ENCODE data around the gene HES2. TPM values are rescaled to one million over a fixed set of nuclear protein-coding genes. Genes with fewer than 3 reads are reported as not detected.
A peak's percentile ranks its signal among the peaks of the same experiment; 100 is the strongest.

The HES2 gene
- total RNA-seq, 3 donors from 2014 or later: 3.4 to 3.6 TPM; not detected in 1

DNA sequence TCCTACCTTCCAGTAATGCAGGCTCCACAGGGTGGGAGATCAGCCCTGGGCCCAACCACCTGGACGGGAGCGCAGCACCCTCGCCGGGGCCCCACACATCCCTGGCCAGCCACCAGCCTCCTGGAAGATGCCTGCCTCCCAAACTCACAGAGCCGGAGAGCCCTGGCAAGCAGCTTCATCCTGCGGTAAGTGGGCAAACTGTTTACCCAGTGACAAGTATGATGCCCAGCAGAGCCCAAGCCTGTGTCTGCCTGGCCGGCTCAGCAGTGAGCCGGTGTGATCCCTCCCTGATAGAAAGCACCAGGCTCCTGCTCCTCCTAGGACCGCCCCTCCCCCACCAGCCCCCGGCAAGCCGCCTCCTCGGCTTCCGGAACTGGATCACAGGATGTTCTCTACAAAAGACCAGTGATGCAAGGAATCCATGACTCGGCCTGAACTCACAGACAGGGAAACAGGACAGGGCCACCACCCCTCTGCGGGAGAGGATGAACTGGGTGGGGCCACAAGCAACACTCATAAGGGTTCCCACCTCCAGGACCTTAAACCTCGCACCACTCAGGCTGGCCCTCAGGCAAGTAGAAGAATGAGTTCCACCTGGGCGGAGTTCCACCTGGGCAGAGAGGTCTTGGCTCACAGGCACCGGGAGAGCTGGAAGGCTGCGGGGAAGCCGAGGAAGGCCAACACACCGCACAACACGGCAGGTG, 34.1 kb downstream of the HES2 start:
- H3K36me3 ChIP-seq: no peaks in the 10 kb centered on the region
- intact Hi-C loops (cut with DNase I; ENCODE audit: low total_unique reads): no loop called here
- no peak for TF ChIP-seq POLR2AphosphoS5 (IDR thresholded peaks at IDR 0.05)
- TF ChIP-seq, protein P1, sequence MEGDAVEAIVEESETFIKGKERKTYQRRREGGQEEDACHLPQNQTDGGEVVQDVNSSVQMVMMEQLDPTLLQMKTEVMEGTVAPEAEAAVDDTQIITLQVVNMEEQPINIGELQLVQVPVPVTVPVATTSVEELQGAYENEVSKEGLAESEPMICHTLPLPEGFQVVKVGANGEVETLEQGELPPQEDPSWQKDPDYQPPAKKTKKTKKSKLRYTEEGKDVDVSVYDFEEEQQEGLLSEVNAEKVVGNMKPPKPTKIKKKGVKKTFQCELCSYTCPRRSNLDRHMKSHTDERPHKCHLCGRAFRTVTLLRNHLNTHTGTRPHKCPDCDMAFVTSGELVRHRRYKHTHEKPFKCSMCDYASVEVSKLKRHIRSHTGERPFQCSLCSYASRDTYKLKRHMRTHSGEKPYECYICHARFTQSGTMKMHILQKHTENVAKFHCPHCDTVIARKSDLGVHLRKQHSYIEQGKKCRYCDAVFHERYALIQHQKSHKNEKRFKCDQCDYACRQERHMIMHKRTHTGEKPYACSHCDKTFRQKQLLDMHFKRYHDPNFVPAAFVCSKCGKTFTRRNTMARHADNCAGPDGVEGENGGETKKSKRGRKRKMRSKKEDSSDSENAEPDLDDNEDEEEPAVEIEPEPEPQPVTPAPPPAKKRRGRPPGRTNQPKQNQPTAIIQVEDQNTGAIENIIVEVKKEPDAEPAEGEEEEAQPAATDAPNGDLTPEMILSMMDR (IDR thresholded peaks at IDR 0.05): no peak
- TF ChIP-seq POLR2A (IDR thresholded peaks at IDR 0.05): no peak
- H3K9me3 ChIP-seq: peaks cover 0 to 3% of the 10 kb centered on the region in 2 donors
- H3K4me1 ChIP-seq: no peaks in the 10 kb centered on the region
- no peaks in the 10 kb centered on the region for H3K27me3 ChIP-seq
- H3K27ac ChIP-seq: peak overlapping the region; percentile 70 to 80
- H3K4me3 ChIP-seq: peak overlapping the region in 2 of 3 donors; percentile 7 to 33
- DNase-seq (ENCODE audit: low spot score in 2 of 2): peak; percentile 60 to 83

DNA sequence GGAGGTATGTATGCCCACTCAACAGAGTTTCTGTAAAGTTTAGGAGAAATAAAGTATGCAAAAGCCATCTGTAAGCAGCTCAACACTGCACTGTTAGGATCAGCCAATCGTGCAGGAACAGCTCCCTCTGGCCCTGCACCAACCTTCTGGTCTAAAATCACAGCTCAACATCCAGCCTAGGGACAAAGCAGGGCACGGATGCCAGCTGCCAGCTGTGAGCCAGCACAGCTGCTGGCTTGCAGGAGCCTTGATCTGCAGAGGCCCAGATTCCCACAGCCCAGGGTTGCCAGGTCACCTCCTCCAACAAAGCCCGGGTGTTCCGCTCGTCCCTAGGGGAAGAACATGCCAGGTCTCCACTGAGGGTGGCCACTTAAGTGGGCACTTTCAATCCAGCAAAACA, 34.8 kb downstream of the HES2 start:
- Histone ChIP-seq H3K4me1 (no peaks in the 10 kb centered on the region), H3K27me3 (no peaks in the 10 kb centered on the region), H3K4me3 (peak overlapping the region in 1 of 3 donors; percentile 33), H3K9me3 (peaks cover 0 to 7% of the 10 kb centered on the region in 2 donors), H3K27ac (peak overlapping the region; percentile 70 to 80), H3K36me3 (no peaks in the 10 kb centered on the region)
- intact Hi-C loops (cut with DNase I; ENCODE audit: low total_unique reads): no loop called here
- TF ChIP-seq POLR2A (IDR thresholded peaks at IDR 0.05) (no peak), POLR2AphosphoS5 (IDR thresholded peaks at IDR 0.05) (no peak)
- TF ChIP-seq, protein P1 (IDR thresholded peaks at IDR 0.05): no peak
- peak in 1 of 2 donors; percentile 73 for DNase-seq (ENCODE audit: low spot score in 2 of 2)

DNA sequence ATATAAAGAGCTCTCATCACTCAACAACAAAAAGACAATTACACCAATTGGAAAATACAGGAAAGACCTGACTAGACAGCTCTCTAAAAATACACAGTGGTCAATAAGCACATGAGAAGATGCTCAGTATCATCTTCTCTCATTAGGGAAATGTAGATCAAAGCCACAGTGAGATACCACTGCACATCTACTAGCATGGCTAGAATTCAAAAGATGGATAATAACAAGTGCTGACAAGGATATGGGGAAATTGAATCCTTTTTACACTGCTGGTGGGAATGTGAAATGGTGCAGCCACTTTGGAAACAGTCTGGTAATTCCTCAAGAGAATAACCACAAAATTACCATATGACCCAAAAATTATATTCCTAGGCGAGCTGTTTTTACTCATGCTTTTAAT, 35.6 kb downstream of the HES2 start:
- no peaks in the 10 kb centered on the region for H3K27me3 ChIP-seq
- peaks cover 0 to 10% of the 10 kb centered on the region in 2 donors for H3K9me3 ChIP-seq
- no peak overlapping the region for H3K4me3 ChIP-seq
- TF ChIP-seq, protein P1 (IDR thresholded peaks at IDR 0.05): no peak
- TF ChIP-seq POLR2A (IDR thresholded peaks at IDR 0.05): no peak
- TF ChIP-seq POLR2AphosphoS5 (IDR thresholded peaks at IDR 0.05): no peak
- intact Hi-C loops (cut with DNase I; ENCODE audit: low total_unique reads): no loop called here
- H3K36me3 ChIP-seq: no peaks in the 10 kb centered on the region
- DNase-seq (ENCODE audit: low spot score in 2 of 2): no peak
- no peak overlapping the region for H3K27ac ChIP-seq
- no peaks in the 10 kb centered on the region for H3K4me1 ChIP-seq

DNA sequence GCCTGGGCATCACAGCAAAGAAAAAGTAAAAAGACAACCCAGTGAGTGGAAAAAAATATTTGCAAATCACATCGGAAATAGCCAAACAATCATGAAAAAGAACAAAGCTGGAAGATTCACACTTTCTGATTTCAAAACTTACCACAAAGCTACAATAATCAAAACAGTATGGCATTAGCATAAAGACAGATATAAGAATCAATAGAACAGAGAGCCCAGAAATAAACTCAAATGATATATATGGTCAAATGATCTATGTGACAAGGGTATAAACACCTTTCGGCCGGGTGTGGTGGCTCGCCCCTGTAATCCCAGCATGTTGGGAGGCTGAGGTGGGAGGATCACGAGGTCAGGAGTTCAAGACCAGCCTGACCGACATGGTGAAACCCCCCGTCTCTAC, 39.7 kb downstream of the HES2 start:
- Histone ChIP-seq H3K9me3 (peaks cover 0 to 10% of the 10 kb centered on the region in 2 donors), H3K36me3 (no peaks in the 10 kb centered on the region), H3K27me3 (no peaks in the 10 kb centered on the region), H3K4me1 (no peaks in the 10 kb centered on the region), H3K4me3 (no peak overlapping the region), H3K27ac (no peak overlapping the region)
- intact Hi-C loops (cut with DNase I; ENCODE audit: low total_unique reads): no loop called here
- no peak for DNase-seq (ENCODE audit: low spot score in 2 of 2)
- TF ChIP-seq POLR2AphosphoS5 (IDR thresholded peaks at IDR 0.05): no peak
- TF ChIP-seq POLR2A (IDR thresholded peaks at IDR 0.05): no peak

DNA sequence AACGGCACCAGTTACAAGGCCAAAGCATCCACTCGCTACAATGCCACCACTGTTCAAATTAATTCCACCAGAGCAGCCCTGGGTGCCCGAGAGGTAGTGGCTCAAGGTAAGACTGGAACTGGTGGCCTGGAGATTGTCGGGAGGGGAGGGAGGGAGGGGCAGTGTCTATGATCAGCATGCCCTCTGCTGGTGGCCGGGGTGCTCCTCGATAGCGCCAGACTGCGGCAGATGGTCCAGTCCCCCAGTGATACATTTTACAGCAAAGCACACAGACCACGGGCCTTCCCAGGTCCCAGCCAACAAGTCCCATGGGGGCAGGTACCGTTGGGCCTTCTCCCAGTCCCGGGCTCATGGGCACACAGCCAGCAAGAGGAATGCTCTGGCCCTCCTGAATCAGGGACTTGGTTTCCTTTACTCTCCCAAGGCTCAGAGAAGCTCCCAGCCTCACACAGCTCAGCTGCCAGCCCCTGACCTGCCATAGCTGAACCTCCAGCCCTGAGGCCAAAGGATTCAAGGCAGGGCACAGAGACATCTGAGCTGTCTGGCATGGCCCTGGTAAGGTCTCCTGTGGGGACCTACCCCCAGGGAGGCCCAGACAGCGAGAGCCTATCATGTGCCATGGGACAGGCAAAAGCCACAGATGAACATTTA, 41.5 kb downstream of the HES2 start:
- no peak for TF ChIP-seq POLR2A (IDR thresholded peaks at IDR 0.05)
- TF ChIP-seq POLR2AphosphoS5 (IDR thresholded peaks at IDR 0.05): no peak
- TF ChIP-seq, protein P1 (IDR thresholded peaks at IDR 0.05): no peak
- intact Hi-C loops (cut with DNase I; ENCODE audit: low total_unique reads): no loop called here

More for the DNA sequence above, 41.5 kb downstream of the HES2 start:
- Histone ChIP-seq H3K9me3 (peaks cover 0 to 7% of the 10 kb centered on the region in 2 donors), H3K36me3 (no peaks in the 10 kb centered on the region), H3K4me1 (no peaks in the 10 kb centered on the region), H3K27me3 (no peaks in the 10 kb centered on the region), H3K4me3 (no peak overlapping the region), H3K27ac (no peak overlapping the region)
- no peak for DNase-seq (ENCODE audit: low spot score in 2 of 2)

Measured in breast epithelium (tissue), 4 donors.